GM21723 (cell line): ENCODE data around the gene CNN2.
A peak's percentile ranks its signal among the peaks of the same experiment; 100 is the strongest.

Experiments used
- ATAC-seq: cut with Tn5 transposase; IDR thresholded peaks from one replicate; pipeline ENCODE4 v1.9.1; 2021; ENCODE audit warnings: mild to moderate bottlenecking, moderate library complexity; ENCODE audit not compliant: unreplicated experiment

Gene CNN2

DNA sequence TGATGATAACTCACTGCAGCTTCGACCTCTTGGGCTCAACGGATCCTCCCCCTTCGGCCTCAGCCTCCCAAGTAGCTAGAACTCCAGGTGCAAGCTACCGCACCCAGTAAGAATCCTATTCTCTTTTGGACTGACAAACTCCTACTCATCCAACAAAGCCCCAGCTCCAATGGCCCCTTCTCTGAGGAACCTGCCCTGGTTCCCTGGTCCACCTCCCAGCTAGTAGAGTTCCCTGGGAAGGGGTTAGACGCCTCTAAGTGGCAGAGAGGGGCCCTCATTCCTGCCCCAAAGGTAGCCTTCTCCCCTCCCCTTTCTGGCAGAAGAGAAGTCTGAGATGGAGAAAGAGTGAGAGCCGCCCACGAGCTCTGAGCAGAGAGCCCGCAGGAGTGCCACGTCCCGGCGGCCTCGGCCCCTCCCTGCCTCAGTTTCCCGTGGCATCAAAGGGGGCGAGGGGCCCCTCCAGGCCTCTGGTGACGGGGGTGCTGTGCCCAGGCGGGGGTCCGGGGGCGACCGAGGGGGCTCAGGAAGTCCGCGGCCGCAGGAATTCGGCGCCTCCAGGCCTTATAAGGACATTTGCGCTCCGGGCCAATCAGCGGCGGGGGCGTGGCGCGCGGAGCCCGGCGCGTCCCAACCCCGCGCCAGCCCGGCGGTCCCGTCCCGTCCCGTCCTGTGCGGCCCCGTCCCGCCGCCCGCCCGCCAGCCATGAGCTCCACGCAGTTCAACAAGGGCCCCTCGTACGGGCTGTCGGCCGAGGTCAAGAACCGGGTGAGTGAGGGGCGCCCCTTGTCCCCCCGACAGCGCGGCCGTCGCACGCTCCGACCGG lies at the start of gene CNN2:
Gene CNN2 (plus strand): TSS at position 649 of the 823 bp plus-strand sequence. CDS start 54 bp downstream, at position 703.
- ATAC-seq = peak; percentile 49

GRCh38 chr19:977058-977464 lies 49.3 kb upstream of the CNN2 start:
- ATAC-seq = no peak

DNA sequence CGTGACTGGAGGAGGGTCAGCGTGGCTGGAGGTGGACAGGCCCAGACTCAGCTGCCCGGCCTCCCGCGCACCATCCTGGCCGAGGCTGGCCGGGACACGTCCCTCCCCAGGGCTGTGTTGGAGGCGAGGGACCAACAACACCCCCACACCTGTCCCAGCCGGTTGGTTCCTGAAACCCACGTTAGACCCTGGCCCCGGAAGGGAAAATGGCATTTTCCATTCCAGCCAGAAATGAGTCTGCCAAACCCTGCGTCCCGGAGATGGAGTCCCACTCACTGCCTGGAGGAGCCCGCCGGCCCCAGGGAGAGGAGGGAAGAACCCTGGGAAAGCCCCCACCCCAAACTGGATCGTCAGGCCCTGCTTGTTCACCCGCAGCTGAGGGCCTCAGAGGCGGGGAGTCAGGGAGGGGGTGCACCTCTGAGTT lies 47.1 kb upstream of the CNN2 start:
- no peak for ATAC-seq

DNA sequence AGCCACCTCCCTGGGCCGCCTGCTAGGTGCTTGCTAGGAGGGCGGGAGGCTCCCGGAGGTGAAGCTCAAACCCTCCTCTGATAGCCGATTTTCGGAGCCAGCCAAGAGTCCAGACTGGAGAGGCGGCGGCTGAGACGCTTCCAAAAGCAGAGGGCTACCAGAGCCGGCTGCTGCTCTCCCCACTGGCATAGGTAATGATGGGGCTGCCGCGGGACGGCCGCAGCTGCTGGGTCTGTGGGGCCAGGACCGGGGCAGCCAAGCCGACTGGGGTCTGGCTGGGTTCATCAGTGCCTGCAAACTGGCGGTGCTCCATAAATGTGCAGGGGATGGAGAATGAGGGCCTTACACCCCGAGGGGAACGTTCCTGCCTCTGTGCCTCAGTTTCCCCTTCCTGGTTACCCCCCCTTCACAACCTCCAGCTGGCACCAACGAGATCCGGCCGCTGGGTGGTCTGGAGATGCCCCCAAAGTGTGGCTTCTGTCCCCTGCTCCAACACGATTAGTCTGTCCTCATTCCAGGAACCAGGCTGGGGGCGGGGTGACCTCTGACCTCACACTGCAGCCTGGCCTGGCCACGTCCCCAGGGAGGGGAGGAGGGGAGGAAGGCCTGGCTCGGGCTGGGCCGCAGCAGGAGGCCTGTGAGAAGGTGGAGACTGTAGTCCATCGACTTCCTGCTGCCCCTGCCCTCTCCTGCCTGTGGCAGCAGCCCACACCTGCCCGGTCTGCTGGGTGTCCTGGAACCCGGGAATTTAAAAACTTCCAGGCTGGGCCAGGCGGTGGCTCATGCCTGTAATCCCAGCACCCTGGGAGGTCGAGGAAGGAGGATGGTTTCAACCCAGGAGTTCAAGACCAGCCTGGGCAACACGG lies 46.0 kb upstream of the CNN2 start:
- no peak for ATAC-seq

DNA sequence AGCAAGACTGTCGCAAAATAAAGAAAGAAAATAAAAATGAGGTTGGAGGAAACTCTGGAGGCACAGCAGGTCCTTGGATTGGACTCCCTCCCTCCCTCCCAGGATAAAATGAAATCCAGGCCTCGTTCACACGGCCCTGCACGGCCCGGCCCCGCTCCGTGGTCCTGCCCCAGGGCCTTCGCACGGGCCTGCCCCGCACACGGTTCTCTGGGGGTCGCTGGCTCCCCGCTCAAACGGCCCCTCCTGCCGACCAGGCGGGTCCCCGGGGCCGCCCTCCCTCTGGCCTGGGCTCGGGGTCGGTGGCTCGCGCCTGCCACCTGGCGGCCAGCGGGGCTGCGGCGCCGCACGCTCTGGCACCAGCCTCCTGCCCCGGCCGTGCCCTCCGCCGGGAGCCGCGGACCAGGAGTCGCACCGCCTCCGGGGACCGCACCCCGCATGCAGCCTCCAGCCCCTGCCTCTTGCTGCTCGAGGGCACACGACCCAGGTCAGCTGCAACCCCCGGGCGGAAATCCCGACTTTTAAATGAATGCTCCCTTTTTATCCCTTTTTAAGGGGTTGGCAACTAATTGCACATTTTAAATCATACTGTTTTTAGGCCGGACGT lies 43.7 kb upstream of the CNN2 start:
- ATAC-seq = peak; percentile 61

GRCh38 chr19:984165-984967 lies 42.0 kb upstream of the CNN2 start, which contains the start of gene WDR18:
TSS of gene WDR18 (plus strand) at chr19:984345. CDS start at chr19:984354, 9 bp downstream.
- peak; percentile 66 for ATAC-seq

- ATAC-seq = no peak
These were observed 40.3 kb upstream of the CNN2 start for GRCh38 chr19:986083-986482.

GRCh38 chr19:988081-988480 lies 38.3 kb upstream of the CNN2 start:
- ATAC-seq = no peak

DNA sequence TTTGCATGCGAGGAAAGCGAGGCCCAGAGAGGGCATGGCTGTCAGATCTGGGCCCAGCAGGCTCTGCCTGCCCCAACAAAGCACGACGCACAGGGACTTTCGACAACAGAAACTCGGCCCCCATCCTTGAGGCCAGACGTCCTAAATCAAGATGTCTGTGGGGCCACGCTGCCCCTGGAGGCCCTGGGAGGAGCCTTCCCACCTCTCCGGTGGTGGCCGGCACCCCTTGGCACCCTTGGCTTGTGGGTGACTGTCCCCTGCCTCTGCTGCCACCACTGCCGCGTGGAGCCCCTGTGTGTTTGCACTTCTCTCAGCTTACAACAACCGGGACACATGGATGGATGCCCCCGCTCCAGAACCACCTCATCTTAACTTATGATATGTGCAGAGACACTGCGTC lies 37.9 kb upstream of the CNN2 start:
- no peak for ATAC-seq

DNA sequence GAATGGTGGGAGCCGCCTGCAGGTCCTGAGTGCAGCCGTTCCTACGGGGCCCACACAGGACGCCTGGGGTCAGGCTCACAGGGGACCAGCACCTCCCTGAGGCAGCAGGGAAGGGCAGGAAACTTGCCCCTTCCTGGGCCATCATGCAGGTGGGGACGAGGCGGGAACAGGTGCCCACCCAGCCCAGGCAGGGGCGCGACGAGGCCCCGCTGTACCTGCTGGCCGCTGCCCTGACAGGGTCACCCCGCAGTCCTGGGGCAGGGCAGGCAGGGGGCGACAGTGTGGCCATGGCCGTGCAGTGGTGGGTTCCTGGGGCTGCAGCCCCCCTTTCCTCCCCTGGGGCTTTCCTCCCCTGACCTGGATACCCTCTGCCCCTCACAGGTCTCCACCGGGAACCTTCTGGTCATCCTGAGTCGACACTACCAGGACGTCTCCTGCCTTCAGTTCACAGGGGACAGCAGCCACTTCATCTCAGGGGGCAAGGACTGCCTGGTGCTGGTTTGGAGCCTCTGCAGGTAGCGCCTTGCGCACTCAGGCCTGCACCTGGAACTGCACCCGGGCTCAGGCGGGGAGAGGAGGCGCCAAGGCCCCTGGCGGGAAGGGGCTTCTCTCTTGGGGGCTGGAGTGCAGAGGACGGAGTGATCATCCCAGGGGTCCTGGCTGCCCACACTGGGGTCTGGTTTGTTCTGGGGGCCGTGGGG lies 36.9 kb upstream of the CNN2 start:
- ATAC-seq = no peak

GRCh38 chr19:990119-990571 lies 36.3 kb upstream of the CNN2 start:
- no peak for ATAC-seq

GRCh38 chr19:990746-991145 lies 35.7 kb upstream of the CNN2 start:
- ATAC-seq = no peak

DNA sequence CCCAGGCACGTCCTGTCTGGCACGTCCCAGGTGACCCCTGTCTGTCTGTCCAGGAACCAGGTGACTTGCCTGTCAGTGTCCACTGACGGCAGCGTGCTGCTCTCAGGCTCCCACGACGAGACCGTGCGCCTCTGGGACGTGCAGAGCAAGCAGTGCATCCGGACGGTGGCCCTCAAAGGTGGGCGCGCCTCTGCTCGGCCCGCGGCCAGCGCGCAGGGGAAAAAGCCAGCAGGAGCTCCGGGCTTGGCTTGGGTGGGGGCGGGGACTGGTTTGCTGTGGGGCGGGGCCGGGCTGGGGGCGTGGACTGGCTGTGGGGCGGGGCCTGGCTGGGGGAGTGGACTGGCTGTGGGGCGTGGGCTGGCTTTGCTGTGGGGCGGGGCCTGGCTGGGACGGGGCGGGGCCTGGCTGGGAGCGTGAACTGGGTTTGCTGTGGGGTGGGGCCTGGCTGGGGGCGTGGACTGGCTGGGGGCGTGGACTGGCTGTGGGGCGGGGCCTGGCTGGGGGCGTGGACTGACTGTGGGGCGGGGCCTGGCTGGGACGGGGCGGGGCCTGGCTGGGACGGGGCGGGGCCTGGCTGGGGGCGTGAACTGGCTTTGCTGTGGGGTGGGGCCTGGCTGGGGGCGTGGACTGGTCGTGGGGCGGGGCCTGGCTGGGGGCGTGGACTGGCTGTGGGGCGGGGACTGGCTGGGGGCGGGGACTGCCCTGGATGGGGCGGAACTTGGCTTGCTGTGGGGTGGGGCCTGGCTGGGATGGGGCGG lies 35.1 kb upstream of the CNN2 start:
- no peak for ATAC-seq

DNA sequence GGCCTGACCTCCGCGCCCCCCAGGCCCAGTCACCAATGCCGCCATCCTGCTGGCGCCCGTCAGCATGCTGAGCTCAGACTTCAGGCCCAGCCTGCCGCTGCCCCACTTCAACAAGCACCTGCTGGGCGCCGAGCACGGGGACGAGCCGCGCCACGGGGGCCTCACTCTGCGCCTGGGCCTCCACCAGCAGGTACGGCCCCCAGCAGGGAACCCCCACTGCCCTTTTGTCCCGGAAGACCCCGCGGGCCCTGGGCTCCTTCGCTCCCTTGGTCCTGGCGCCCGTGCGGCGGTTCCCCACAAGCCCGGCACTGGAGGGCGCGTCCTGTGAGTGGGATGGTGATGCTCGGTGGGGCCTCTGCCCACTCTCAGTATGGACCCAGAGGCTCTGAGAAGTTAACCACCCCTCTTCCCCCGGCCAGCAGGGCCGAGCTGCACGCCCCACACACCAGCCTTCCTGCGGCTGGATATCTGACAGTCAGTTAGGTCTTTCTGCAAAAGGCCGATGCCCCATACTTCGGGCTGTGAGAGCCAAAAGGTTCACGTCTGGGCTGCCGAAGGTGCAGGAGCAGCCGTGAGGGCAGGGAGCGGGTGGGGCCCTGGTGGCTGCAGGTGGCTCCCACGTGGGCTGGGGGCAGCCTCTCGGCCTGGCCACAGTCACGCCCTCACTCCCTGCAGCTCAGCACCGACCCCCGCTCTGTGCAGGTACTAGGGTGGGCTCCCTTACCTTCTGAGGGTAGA lies 34.3 kb upstream of the CNN2 start:
- ATAC-seq = no peak

- ATAC-seq = no peak
These were observed 33.7 kb upstream of the CNN2 start for GRCh38 chr19:992670-993055.

- ATAC-seq = no peak
These were observed 33.0 kb upstream of the CNN2 start for GRCh38 chr19:993361-993830.

DNA sequence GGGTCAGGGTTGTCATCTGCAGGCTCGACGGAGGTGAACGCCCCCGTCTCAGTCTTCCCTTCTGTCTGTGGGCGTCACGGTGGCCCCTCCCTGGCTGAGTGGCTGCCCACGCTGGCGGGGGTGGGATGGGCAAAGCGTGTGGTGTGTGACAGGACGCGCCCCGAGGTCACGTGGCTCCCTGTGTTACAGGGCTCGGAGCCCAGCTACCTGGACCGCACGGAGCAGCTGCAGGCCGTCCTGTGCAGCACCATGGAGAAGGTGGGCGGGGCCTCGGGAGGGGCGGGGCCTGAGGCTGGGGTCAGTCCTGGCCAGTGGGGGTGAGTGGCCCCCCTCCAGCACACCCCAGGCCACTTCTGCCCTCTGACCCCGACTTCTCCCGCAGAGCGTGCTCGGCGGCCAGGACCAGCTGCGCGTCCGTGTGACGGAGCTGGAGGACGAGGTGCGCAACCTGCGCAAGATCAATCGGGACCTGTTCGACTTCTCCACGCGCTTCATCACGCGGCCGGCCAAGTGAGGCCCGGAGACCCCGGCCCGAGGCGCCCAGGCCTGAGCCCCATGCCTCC lies 32.5 kb upstream of the CNN2 start:
- no peak for ATAC-seq

DNA sequence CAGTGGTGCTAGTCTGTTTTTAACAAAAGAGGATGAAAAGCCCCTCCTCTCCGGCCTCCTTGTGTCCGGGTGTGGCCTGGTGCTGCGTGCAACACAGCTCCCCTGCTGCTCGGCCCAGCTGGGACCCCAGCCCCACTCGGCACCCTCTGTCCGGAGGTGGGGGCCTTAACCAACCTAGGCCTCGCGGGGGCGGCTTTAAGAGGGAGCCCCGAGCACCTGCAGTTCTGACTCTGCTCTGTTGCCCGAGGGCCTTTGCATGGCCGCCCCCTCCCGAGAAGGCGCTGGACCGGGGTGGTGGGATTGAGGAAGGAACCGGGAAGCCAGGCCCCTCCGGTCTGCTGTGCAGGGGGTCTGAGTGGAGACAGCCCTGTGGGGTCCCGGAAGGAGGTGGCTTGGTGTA lies 31.9 kb upstream of the CNN2 start:
- ATAC-seq = no peak
